Upper lobe of left lung (tissue), 4 donors: ENCODE results near the gene EBF3.

ENCODE experiments used
- POLR2A ChIP-seq, 4 donors: fragments of 450-650 bp; IDR thresholded peaks; one replicate each; pipeline ENCODE4 v1.5.1; 2016 to 2017; ENCODE audit warnings: antibody characterized with exemption in 4 of 4, mild to moderate bottlenecking in 2 of 4
- TF ChIP-seq, protein P1 (sequence below), 6 experiments: fragments of 450-650 bp in 4 of 6; fragments of 200-600 bp in 2 of 6; sonication (generic) in 2 of 6; IDR thresholded peaks; one replicate each; pipeline ENCODE4 v1.5.1; 2016 to 2019; ENCODE audit warnings: antibody characterized with exemption in 6 of 6

DNA sequence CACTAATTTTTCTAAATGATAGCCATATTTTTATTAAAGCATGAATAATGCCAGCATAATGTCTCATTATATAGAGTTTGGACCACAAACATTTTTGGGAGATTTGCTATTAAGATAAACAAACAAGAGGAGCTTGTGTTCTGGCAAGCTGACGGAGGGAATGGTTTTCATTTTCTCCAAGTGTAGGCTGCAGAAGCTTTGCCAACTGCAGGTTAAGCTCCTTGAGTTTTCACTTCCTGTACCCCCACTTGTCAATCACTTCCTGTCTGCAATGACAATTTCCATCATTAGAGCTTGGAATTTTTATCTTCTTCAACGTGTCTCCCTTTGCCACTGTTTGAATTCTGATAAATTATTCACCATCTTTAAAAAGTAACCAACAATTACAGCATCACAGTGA, 13.4 kb downstream of the EBF3 start:
- TF ChIP-seq, protein P1, sequence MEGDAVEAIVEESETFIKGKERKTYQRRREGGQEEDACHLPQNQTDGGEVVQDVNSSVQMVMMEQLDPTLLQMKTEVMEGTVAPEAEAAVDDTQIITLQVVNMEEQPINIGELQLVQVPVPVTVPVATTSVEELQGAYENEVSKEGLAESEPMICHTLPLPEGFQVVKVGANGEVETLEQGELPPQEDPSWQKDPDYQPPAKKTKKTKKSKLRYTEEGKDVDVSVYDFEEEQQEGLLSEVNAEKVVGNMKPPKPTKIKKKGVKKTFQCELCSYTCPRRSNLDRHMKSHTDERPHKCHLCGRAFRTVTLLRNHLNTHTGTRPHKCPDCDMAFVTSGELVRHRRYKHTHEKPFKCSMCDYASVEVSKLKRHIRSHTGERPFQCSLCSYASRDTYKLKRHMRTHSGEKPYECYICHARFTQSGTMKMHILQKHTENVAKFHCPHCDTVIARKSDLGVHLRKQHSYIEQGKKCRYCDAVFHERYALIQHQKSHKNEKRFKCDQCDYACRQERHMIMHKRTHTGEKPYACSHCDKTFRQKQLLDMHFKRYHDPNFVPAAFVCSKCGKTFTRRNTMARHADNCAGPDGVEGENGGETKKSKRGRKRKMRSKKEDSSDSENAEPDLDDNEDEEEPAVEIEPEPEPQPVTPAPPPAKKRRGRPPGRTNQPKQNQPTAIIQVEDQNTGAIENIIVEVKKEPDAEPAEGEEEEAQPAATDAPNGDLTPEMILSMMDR (IDR thresholded peaks at IDR 0.05), result no peak
- no peak for TF ChIP-seq POLR2A (IDR thresholded peaks at IDR 0.05)
